ENCODE measurements around the gene CREBL2. TPM values are rescaled to one million over a fixed set of nuclear protein-coding genes. Genes with fewer than 3 reads are reported as not detected.
"Not testable (repeated sequence)": the region's sequence is repeated elsewhere in the genome, so short reads cannot be mapped to it uniquely, and the experiment has no call there.

CREBL2 gene
- total and polyA plus RNA-seq, 9 donors = 7.9 to 14.5 (median 10.6) TPM

DNA sequence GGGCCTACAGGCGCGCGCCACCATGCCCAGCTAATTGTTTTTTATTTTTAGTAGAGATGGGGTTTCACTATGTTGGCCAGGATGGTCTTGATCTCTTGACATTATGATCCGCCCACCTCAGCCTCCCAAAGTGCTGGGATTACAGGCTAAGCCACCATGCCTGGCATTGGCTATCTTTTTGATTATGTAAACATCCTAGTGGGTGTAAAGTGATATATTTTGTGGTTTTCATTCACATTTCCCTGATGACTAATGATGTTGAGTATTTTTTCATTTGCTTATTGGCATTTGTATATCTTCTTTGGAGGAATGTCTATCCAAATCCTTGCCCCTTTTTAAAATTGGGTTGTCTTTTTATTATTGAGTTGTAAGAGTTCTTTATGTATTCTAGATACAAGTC is 16.3 kb downstream of the CREBL2 start:
- no peaks in the 10 kb centered on the region for H3K27me3 ChIP-seq (ENCODE audit: control insufficient read depth, insufficient read depth, low read length)
- H3K27ac ChIP-seq (ENCODE audit: low read length) = no peak overlapping the region
- no peak overlapping the region for H3K4me3 ChIP-seq (ENCODE audit: low read length)
- H3K9me3 ChIP-seq (replicated peaks; ENCODE audit: control insufficient read depth, low read depth, low read length) = peaks cover 3% of the 10 kb centered on the region
- no peak for DNase-seq
- H3K4me1 ChIP-seq (ENCODE audit: control insufficient read depth, insufficient read depth, low read length) = no peaks in the 10 kb centered on the region
- peaks cover 3% of the 10 kb centered on the region for H3K36me3 ChIP-seq (ENCODE audit: control insufficient read depth, insufficient read depth, low read length)
- no CpG with 5 or more reads among the region's 4 CpGs for WGBS (ENCODE audit: insufficient coverage)

DNA sequence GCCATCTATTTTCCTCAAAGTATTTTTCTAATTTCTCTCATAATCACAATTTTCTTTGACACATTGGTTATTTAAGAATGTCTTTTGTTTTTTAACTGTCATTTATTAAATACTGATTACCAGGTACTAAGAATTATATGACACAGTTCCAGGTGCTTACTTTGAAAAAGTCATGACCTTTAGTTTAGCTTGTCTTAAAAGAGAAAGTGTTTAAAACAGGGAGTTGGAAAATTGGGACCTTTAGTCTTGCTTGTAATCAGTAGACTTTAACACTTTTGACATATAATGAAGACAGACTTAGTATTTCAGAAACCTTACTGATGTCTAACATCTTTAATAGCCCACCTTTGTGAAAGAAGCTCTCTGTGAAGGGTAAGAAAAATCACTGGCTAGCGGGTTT is 19.2 kb downstream of the CREBL2 start:
- no peak overlapping the region for H3K4me3 ChIP-seq (ENCODE audit: low read length)
- no peaks in the 10 kb centered on the region for H3K27me3 ChIP-seq (ENCODE audit: control insufficient read depth, insufficient read depth, low read length)
- no peak overlapping the region for H3K27ac ChIP-seq (ENCODE audit: low read length)
- no CpG with 5 or more reads among the region's 1 CpG for WGBS (ENCODE audit: insufficient coverage)
- no peak for DNase-seq
- no peaks in the 10 kb centered on the region for H3K4me1 ChIP-seq (ENCODE audit: control insufficient read depth, insufficient read depth, low read length)
- no peaks in the 10 kb centered on the region for H3K9me3 ChIP-seq (replicated peaks; ENCODE audit: control insufficient read depth, low read depth, low read length)
- peaks cover 9% of the 10 kb centered on the region for H3K36me3 ChIP-seq (ENCODE audit: control insufficient read depth, insufficient read depth, low read length)

GRCh38 chr12:12635651-12636050 is 24.0 kb downstream of the CREBL2 start:
- WGBS (ENCODE audit: insufficient coverage) = 94% methylated on average over 7 of the region's 12 CpGs
- Histone ChIP-seq H3K27me3 (ENCODE audit: control insufficient read depth, insufficient read depth, low read length) (no peaks in the 10 kb centered on the region), H3K9me3 (replicated peaks; ENCODE audit: control insufficient read depth, low read depth, low read length) (no peaks in the 10 kb centered on the region), H3K36me3 (ENCODE audit: control insufficient read depth, insufficient read depth, low read length) (peaks cover 27% of the 10 kb centered on the region), H3K4me1 (ENCODE audit: control insufficient read depth, insufficient read depth, low read length) (no peaks in the 10 kb centered on the region), H3K27ac (ENCODE audit: low read length) (no peak overlapping the region), H3K4me3 (ENCODE audit: low read length) (no peak overlapping the region)
- DNase-seq = no peak

- H3K27me3 ChIP-seq (ENCODE audit: control insufficient read depth, insufficient read depth, low read length) = no peaks in the 10 kb centered on the region
- no peak for DNase-seq
- H3K4me3 ChIP-seq (ENCODE audit: low read length) = no peak overlapping the region
- H3K4me1 ChIP-seq (ENCODE audit: control insufficient read depth, insufficient read depth, low read length) = no peaks in the 10 kb centered on the region
- H3K27ac ChIP-seq (ENCODE audit: low read length) = no peak overlapping the region
- H3K9me3 ChIP-seq (replicated peaks; ENCODE audit: control insufficient read depth, low read depth, low read length) = no peaks in the 10 kb centered on the region
- WGBS (ENCODE audit: insufficient coverage) = no CpG with 5 or more reads among the region's 1 CpG
- peaks cover 27% of the 10 kb centered on the region for H3K36me3 ChIP-seq (ENCODE audit: control insufficient read depth, insufficient read depth, low read length)
Observed at GRCh38 chr12:12636641-12637040, 25.0 kb downstream of the CREBL2 start.

DNA sequence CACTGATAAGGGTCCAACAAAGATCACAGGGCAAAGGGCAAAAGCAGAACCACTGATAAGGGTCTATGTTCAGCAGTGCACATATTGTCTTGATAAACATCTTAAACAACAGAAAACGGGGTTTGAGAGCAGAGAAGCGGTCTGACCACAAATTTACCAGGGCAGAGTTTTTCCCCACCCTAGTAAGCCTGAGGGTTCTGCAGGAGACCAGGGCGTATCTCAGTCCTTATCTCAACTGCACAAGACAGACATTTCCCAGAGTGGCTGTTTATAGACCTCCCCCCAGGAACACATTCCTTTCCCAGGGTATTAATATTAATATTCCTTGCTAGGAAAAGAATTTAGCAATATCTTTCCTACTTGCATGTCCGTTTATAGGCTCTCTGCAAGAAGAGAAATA is 28.3 kb downstream of the CREBL2 start:
- H3K36me3 ChIP-seq (ENCODE audit: control insufficient read depth, insufficient read depth, low read length) = peaks cover 31% of the 10 kb centered on the region
- H3K27me3 ChIP-seq (ENCODE audit: control insufficient read depth, insufficient read depth, low read length); H3K9me3 ChIP-seq (replicated peaks; ENCODE audit: control insufficient read depth, low read depth, low read length); H3K4me1 ChIP-seq (ENCODE audit: control insufficient read depth, insufficient read depth, low read length); DNase-seq; H3K27ac ChIP-seq (ENCODE audit: low read length); H3K4me3 ChIP-seq (ENCODE audit: low read length): not testable (repeated sequence)
- WGBS (ENCODE audit: insufficient coverage) = 83% methylated on average over 1 of the region's 4 CpGs

GRCh38 chr12:12641650-12642049 is 30.0 kb downstream of the CREBL2 start:
- Histone ChIP-seq H3K27ac (ENCODE audit: low read length) (no peak overlapping the region), H3K36me3 (ENCODE audit: control insufficient read depth, insufficient read depth, low read length) (peaks cover 23% of the 10 kb centered on the region), H3K27me3 (ENCODE audit: control insufficient read depth, insufficient read depth, low read length) (no peaks in the 10 kb centered on the region), H3K4me3 (ENCODE audit: low read length) (no peak overlapping the region), H3K4me1 (ENCODE audit: control insufficient read depth, insufficient read depth, low read length) (no peaks in the 10 kb centered on the region), H3K9me3 (replicated peaks; ENCODE audit: control insufficient read depth, low read depth, low read length) (no peaks in the 10 kb centered on the region)
- WGBS (ENCODE audit: insufficient coverage) = no CpG with 5 or more reads among the region's 2 CpGs
- DNase-seq = no peak

DNA sequence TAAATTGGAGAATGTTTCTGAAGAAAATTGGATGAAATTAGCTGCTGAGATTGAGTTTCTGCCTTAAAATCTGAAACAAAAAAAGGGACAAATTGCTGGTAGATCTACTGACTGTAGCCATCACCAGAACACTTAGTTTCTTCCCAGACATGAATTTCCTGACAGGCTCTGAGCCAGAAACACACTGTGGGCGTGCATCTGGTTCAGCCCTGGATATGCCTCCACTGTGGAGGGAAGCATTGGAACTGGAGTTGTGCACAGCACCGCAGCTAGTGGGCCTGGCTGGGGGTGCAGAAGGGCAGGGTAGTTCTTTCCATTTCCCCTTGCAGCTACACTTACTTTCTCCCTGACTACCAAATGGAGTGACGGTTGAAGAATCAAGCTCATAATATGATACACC is 31.2 kb downstream of the CREBL2 start:
- H3K9me3 ChIP-seq (replicated peaks; ENCODE audit: control insufficient read depth, low read depth, low read length) = peaks cover 5% of the 10 kb centered on the region
- H3K4me1 ChIP-seq (ENCODE audit: control insufficient read depth, insufficient read depth, low read length) = no peaks in the 10 kb centered on the region
- DNase-seq = no peak
- H3K27ac ChIP-seq (ENCODE audit: low read length) = no peak overlapping the region
- H3K27me3 ChIP-seq (ENCODE audit: control insufficient read depth, insufficient read depth, low read length) = no peaks in the 10 kb centered on the region
- no CpG with 5 or more reads among the region's 3 CpGs for WGBS (ENCODE audit: insufficient coverage)
- H3K36me3 ChIP-seq (ENCODE audit: control insufficient read depth, insufficient read depth, low read length) = peaks cover 18% of the 10 kb centered on the region
- H3K4me3 ChIP-seq (ENCODE audit: low read length) = no peak overlapping the region

GRCh38 chr12:12645485-12645884 is 33.8 kb downstream of the CREBL2 start:
- no peak overlapping the region for H3K27ac ChIP-seq (ENCODE audit: low read length)
- H3K36me3 ChIP-seq (ENCODE audit: control insufficient read depth, insufficient read depth, low read length) = peaks cover 8% of the 10 kb centered on the region
- DNase-seq = peak; percentile 14
- H3K4me3 ChIP-seq (ENCODE audit: low read length) = no peak overlapping the region
- no peaks in the 10 kb centered on the region for H3K4me1 ChIP-seq (ENCODE audit: control insufficient read depth, insufficient read depth, low read length)
- WGBS (ENCODE audit: insufficient coverage) = no CpG with 5 or more reads among the region's 3 CpGs
- H3K27me3 ChIP-seq (ENCODE audit: control insufficient read depth, insufficient read depth, low read length) = no peaks in the 10 kb centered on the region
- peaks cover 23% of the 10 kb centered on the region for H3K9me3 ChIP-seq (replicated peaks; ENCODE audit: control insufficient read depth, low read depth, low read length)

- not testable (repeated sequence) for H3K4me1 ChIP-seq (ENCODE audit: control insufficient read depth, insufficient read depth, low read length); H3K4me3 ChIP-seq (ENCODE audit: low read length); H3K36me3 ChIP-seq (ENCODE audit: control insufficient read depth, insufficient read depth, low read length); DNase-seq; H3K27ac ChIP-seq (ENCODE audit: low read length); H3K27me3 ChIP-seq (ENCODE audit: control insufficient read depth, insufficient read depth, low read length)
- 96% methylated on average over 3 of the region's 6 CpGs for WGBS (ENCODE audit: insufficient coverage)
- H3K9me3 ChIP-seq (replicated peaks; ENCODE audit: control insufficient read depth, low read depth, low read length) = peaks cover 23% of the 10 kb centered on the region
Observed at GRCh38 chr12:12645968-12646367, 34.3 kb downstream of the CREBL2 start.

DNA sequence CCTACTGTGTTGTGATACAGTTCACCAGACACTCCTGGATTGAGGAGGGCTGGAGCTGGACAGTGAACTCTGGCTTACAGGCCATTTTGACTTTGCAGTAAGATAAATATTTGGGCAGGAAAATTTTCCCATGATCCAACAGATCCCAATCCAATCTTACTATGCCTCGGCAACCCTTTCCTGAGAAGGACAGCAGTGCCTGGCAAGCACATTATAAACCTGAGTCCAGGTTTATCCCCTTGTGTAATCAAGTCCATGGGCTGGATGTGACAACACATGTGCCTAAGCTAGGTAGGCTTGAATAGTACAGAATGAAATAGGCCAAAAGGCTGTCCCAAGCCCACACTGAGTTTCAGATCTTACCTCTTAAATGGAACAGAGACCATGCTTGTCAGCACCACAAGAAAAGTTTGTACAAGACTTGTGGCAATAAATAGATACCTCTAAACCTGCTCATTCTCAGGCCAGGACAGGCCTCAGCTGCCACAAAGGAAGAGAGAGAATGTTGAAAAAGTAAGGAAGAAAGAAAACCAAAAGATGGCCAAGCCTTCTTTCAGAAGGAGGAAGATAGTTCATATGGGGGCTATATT is 34.9 kb downstream of the CREBL2 start:
- H3K9me3 ChIP-seq (replicated peaks; ENCODE audit: control insufficient read depth, low read depth, low read length) = peaks cover 23% of the 10 kb centered on the region
- no peak overlapping the region for H3K4me3 ChIP-seq (ENCODE audit: low read length)
- H3K4me1 ChIP-seq (ENCODE audit: control insufficient read depth, insufficient read depth, low read length) = no peaks in the 10 kb centered on the region
- 100% methylated on average over 1 of the region's 1 CpG for WGBS (ENCODE audit: insufficient coverage)
- H3K27me3 ChIP-seq (ENCODE audit: control insufficient read depth, insufficient read depth, low read length) = no peaks in the 10 kb centered on the region
- no peak for DNase-seq
- peaks cover 8% of the 10 kb centered on the region for H3K36me3 ChIP-seq (ENCODE audit: control insufficient read depth, insufficient read depth, low read length)
- H3K27ac ChIP-seq (ENCODE audit: low read length) = no peak overlapping the region

GRCh38 chr12:12648284-12648683 is 36.6 kb downstream of the CREBL2 start:
- no peaks in the 10 kb centered on the region for H3K4me1 ChIP-seq (ENCODE audit: control insufficient read depth, insufficient read depth, low read length)
- no peak overlapping the region for H3K27ac ChIP-seq (ENCODE audit: low read length)
- DNase-seq = no peak

More at GRCh38 chr12:12648284-12648683, 36.6 kb downstream of the CREBL2 start:
- H3K9me3 ChIP-seq (replicated peaks; ENCODE audit: control insufficient read depth, low read depth, low read length) = peaks cover 23% of the 10 kb centered on the region
- H3K27me3 ChIP-seq (ENCODE audit: control insufficient read depth, insufficient read depth, low read length) = no peaks in the 10 kb centered on the region
- no peaks in the 10 kb centered on the region for H3K36me3 ChIP-seq (ENCODE audit: control insufficient read depth, insufficient read depth, low read length)
- no peak overlapping the region for H3K4me3 ChIP-seq (ENCODE audit: low read length)
